H1 (cell line): ENCODE data around the gene TMEM163. TPM values are rescaled to one million over a fixed set of nuclear protein-coding genes. Genes with fewer than 3 reads are reported as not detected.

Source experiments
- BRCA1 ChIP-seq: IDR thresholded peaks from 2 replicates; pipeline ENCODE4 v1.6.1; 2012; ENCODE audit warnings: low read depth, low read length, improper control_type of control experiment
- HDAC6 ChIP-seq: IDR thresholded peaks from one replicate; pipeline ENCODE4 v1.7.1; 2012; ENCODE audit warnings: low read depth, mild to moderate bottlenecking, inconsistent platforms, low read length, moderate library complexity
- POU5F1 ChIP-seq: IDR thresholded peaks from 2 replicates; pipeline ENCODE4 v1.6.1; 2011; ENCODE audit warnings: low read depth, mild to moderate bottlenecking, low read length, moderate library complexity
- SP1 ChIP-seq: IDR thresholded peaks from 2 replicates; pipeline ENCODE4 v1.6.1; 2011; ENCODE audit warnings: low read depth, low read length
- polyA plus RNA-seq, 7 experiments: library from polyadenylated mRNA; depleted of rRNA in 3 of 7; stranded (reverse) in 5 of 7; unstranded in 2 of 7; fragments of >200 nt in 5 of 7; fragments of 200-250 nt in 2 of 7; gene quantifications; 1 replicate in 5 of 7; 2 replicates in 1 of 7; 4 replicates in 1 of 7; pipeline versions ENCODE4 v1.2.1 to v1.2.3, GENCODE V29; 2011 to 2013; ENCODE audit warnings: missing spikeins in 2 of 7, mixed read lengths in 2 of 7
- total RNA-seq: library from RNA; stranded (reverse); fragmentation: NEBNext Ultra II Directional; extraction: Animal tissue kit (Norgen Biotek cat#: 25700); gene quantifications from 2 replicates; pipeline ENCODE4 v1.2.1, GENCODE V29; 2021

Gene TMEM163
- total and polyA plus RNA-seq, 2 of the 8 experiments (the other 6 are each of a cell fraction or from before 2014, with no cell fraction given): 2.8 to 3.2 TPM

DNA sequence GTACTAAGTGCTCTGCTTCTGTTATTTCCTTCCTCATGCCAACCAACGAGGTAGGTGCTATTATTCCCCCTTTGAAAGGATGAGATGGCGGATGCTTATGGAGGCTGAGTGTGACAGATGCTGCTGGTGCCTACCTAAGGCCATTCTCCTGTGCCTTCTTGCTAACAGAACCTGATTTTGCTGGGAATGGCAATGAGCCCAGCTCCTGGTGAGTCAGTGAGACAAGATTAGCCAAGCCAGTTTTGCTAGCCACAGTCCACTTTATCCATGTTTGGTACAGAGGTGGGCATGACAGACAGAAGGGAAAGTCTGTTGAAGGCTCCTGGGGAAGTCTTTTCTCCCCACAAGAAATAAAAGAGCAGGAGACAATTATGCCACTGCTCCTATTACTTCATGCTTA lies 43.7 kb upstream of the TMEM163 start (continued):
- TF ChIP-seq HDAC6 (no peak), SP1 (no peak), BRCA1 (no peak), POU5F1 (no peak)
